Measurements from ENCODE around the gene S100A7A. TPM values are rescaled to one million over a fixed set of nuclear protein-coding genes. Genes with fewer than 3 reads are reported as not detected.

The S100A7A gene
- total RNA-seq, 1 experiment from 2014 or later = not detected

GRCh38 chr1:153394391-153394790 is 21.9 kb upstream of the S100A7A start:
- Histone ChIP-seq H3K4me1 (ENCODE audit: control insufficient read depth, insufficient read depth, low read length) (no peaks in the 10 kb centered on the region), H3K9me3 (ENCODE audit: control insufficient read depth, insufficient read depth, low read depth, low read length) (no peaks in the 10 kb centered on the region), H3K36me3 (ENCODE audit: control insufficient read depth, insufficient read depth, low read length) (no peaks in the 10 kb centered on the region), H3K4me3 (ENCODE audit: low read depth in 2 of 2, low read length in 2 of 2) (no peak overlapping the region), H3K27me3 (ENCODE audit: control insufficient read depth, insufficient read depth, low read length) (peaks cover 6% of the 10 kb centered on the region; the same call in 1 of the 2 replicates), H3K27ac (ENCODE audit: low read length) (no peak overlapping the region)
- no peak for DNase-seq (ENCODE audit: low read depth, low spot score)
- TF ChIP-seq CTCF (IDR thresholded peaks at IDR 0.05) = no peak
- TF ChIP-seq, protein P1, sequence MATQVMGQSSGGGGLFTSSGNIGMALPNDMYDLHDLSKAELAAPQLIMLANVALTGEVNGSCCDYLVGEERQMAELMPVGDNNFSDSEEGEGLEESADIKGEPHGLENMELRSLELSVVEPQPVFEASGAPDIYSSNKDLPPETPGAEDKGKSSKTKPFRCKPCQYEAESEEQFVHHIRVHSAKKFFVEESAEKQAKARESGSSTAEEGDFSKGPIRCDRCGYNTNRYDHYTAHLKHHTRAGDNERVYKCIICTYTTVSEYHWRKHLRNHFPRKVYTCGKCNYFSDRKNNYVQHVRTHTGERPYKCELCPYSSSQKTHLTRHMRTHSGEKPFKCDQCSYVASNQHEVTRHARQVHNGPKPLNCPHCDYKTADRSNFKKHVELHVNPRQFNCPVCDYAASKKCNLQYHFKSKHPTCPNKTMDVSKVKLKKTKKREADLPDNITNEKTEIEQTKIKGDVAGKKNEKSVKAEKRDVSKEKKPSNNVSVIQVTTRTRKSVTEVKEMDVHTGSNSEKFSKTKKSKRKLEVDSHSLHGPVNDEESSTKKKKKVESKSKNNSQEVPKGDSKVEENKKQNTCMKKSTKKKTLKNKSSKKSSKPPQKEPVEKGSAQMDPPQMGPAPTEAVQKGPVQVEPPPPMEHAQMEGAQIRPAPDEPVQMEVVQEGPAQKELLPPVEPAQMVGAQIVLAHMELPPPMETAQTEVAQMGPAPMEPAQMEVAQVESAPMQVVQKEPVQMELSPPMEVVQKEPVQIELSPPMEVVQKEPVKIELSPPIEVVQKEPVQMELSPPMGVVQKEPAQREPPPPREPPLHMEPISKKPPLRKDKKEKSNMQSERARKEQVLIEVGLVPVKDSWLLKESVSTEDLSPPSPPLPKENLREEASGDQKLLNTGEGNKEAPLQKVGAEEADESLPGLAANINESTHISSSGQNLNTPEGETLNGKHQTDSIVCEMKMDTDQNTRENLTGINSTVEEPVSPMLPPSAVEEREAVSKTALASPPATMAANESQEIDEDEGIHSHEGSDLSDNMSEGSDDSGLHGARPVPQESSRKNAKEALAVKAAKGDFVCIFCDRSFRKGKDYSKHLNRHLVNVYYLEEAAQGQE (IDR thresholded peaks at IDR 0.05; ENCODE audit: insufficient read depth in 1 of 2, low read depth in 2 of 2, low read length in 1 of 2) = no peak
- no peak for TF ChIP-seq SIN3A (IDR thresholded peaks at IDR 0.05; ENCODE audit: borderline replicate concordance, insufficient read depth, low read depth, low read length)
- TF ChIP-seq POLR2AphosphoS5 (IDR thresholded peaks at IDR 0.05; ENCODE audit: low read depth, low read length) = no peak
- TF ChIP-seq TCF7L2 (IDR thresholded peaks at IDR 0.05; ENCODE audit: low read depth, low read length) = no peak
- POLR2A ChIA-PET = no interaction called here
- in situ Hi-C loops (cut with HindIII; ENCODE audit: low pct_unique_long_range_greater_than_20kb, low sequenced_read_pairs) (no loop called here), intact Hi-C loops (cut with micrococcal nuclease; ENCODE audit: unreplicated experiment) (no loop called here)
- no TSS peak for BruUV-seq (replicated peaks)
- ATAC-seq = no peak
- CTCF ChIA-PET = no interaction called here

GRCh38 chr1:153395136-153395685 is 21.1 kb upstream of the S100A7A start:
- TF ChIP-seq SIN3A (IDR thresholded peaks at IDR 0.05; ENCODE audit: borderline replicate concordance, insufficient read depth, low read depth, low read length) (no peak), TCF7L2 (IDR thresholded peaks at IDR 0.05; ENCODE audit: low read depth, low read length) (no peak), CTCF (IDR thresholded peaks at IDR 0.05) (no peak), POLR2AphosphoS5 (IDR thresholded peaks at IDR 0.05; ENCODE audit: low read depth, low read length) (no peak)
- TF ChIP-seq, protein P1 (IDR thresholded peaks at IDR 0.05; ENCODE audit: insufficient read depth in 1 of 2, low read depth in 2 of 2, low read length in 1 of 2) = no peak
- Histone ChIP-seq H3K9me3 (ENCODE audit: control insufficient read depth, insufficient read depth, low read depth, low read length) (no peaks in the 10 kb centered on the region), H3K4me3 (ENCODE audit: low read depth in 2 of 2, low read length in 2 of 2) (no peak overlapping the region), H3K27ac (ENCODE audit: low read length) (no peak overlapping the region), H3K27me3 (ENCODE audit: control insufficient read depth, insufficient read depth, low read length) (peaks cover 4% of the 10 kb centered on the region; the same call in 1 of the 2 replicates), H3K36me3 (ENCODE audit: control insufficient read depth, insufficient read depth, low read length) (no peaks in the 10 kb centered on the region), H3K4me1 (ENCODE audit: control insufficient read depth, insufficient read depth, low read length) (no peaks in the 10 kb centered on the region)
- no peak for DNase-seq (ENCODE audit: low read depth, low spot score)
- ChIA-PET POLR2A (no interaction called here), CTCF (no interaction called here)
- no peak; the same call in 1 of the 2 replicates for ATAC-seq
- intact Hi-C loops (cut with micrococcal nuclease; ENCODE audit: unreplicated experiment) = no loop called here
- in situ Hi-C loops (cut with HindIII; ENCODE audit: low pct_unique_long_range_greater_than_20kb, low sequenced_read_pairs) = no loop called here
- no TSS peak for BruUV-seq (replicated peaks)

All from Panc1 (cell line).